Activated CD8-positive, alpha-beta T cell treated with anti-CD3 and anti-CD28 coated beads for 36 hours (primary cell): Measurements from ENCODE around the gene FAM174A. TPM values are rescaled to one million over a fixed set of nuclear protein-coding genes. Genes with fewer than 3 reads are reported as not detected.
"Not testable (repeated sequence)": the region's sequence is repeated elsewhere in the genome, so short reads cannot be mapped to it uniquely, and the experiment has no call there.

Experiments used
- ATAC-seq: fragments of 200-7000 bp; cut with Tn5 transposase; one replicate; pipeline ENCODE4 v1.10.0; 2021; ENCODE audit warnings: mild to moderate bottlenecking, moderate library complexity
- CTCF ChIA-PET: fragments of 350-600 bp; sonication (Branson Sonifier 250); formaldehyde crosslinking; loops from one replicate; lab custom pipeline; 2021; ENCODE audit warnings: antibody characterized with exemption; lab: Charles Lee
- POLR2A ChIA-PET: fragments of 350-600 bp; sonication (Branson Sonifier 250); formaldehyde crosslinking; loops from one replicate; lab custom pipeline; 2021; ENCODE audit warnings: antibody characterized with exemption; lab: Charles Lee
- DNase-seq: peaks from one replicate; pipeline ENCODE4 v3.0.0-alpha.2; 2020
- H3K27ac Mint-ChIP-seq: one replicate; pipeline ENCODE4 v1.8.0; 2021; ENCODE audit warnings: mild to moderate bottlenecking, mixed read lengths
- H3K27me3 Mint-ChIP-seq: one replicate; pipeline ENCODE4 v1.8.0; 2021; ENCODE audit warnings: mixed read lengths
- H3K36me3 Mint-ChIP-seq: one replicate; pipeline ENCODE4 v1.8.0; 2021; ENCODE audit warnings: low read depth, mixed read lengths
- H3K4me1 Mint-ChIP-seq: one replicate; pipeline ENCODE4 v1.8.0; 2021; ENCODE audit warnings: low read depth, mixed read lengths
- H3K4me3 Mint-ChIP-seq: one replicate; pipeline ENCODE4 v1.8.0; 2021; ENCODE audit warnings: mild to moderate bottlenecking, moderate library complexity, mixed read lengths
- H3K9me3 Mint-ChIP-seq: one replicate; pipeline ENCODE4 v1.8.0; 2021; ENCODE audit warnings: mixed read lengths
- CTCF ChIP-seq: fragments of 200-600 bp; IDR thresholded peaks from one replicate; pipeline ENCODE4 v1.8.0; 2022; ENCODE audit warnings: antibody characterized with exemption, mild to moderate bottlenecking
- intact Hi-C: fragments of 100-400 bp; cut with micrococcal nuclease; formaldehyde crosslinking; loops from one replicate; pipeline ENCODE4 v1.10.0; 2022
- total RNA-seq, 2 experiments: library from RNA; stranded (reverse); gene quantifications; one replicate each; pipeline ENCODE4 v1.2.3, GENCODE V29; 2021

The FAM174A gene
- total RNA-seq, 2 experiments from 2014 or later: 5.9 to 6.6 TPM

DNA sequence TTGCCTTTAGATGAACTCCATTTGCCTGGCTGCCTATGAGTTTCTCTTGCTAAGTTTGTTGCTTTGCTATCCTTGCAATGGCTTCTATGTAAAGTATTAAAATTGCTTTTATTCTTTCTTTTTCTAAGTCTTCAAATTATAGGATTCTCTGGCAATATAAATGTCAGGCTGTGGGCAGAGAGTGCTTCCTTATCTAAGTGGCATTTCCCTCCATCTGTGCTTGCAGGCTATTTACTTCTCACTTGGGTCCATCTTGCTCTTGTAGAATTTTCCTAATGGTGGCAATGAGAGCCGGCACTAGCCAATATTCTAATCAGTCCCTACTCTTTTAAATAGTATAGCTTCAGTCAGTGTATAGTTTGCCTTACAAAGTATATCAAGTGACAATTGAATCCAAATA, 63.3 kb downstream of the FAM174A start:
- Mint-ChIP-seq H3K4me3 (no peak overlapping the region), H3K27me3 (no peaks in the 10 kb centered on the region), H3K4me1 (no peaks in the 10 kb centered on the region), H3K36me3 (no peaks in the 10 kb centered on the region), H3K9me3 (no peaks in the 10 kb centered on the region), H3K27ac (no peak overlapping the region)
- POLR2A ChIA-PET: no interaction called here
- ATAC-seq (no peak), DNase-seq (no peak)
- CTCF ChIA-PET: no interaction called here
- intact Hi-C loops: no loop called here
- TF ChIP-seq CTCF: no peak

GRCh38 chr5:100600298-100600994, 65.3 kb downstream of the FAM174A start:
- H3K36me3 Mint-ChIP-seq: no peaks in the 10 kb centered on the region
- POLR2A ChIA-PET: interaction anchor here (0.6 to 1.1 kb wide), 2 partner anchors 67 to 196 kb away, joined by 3 read pairs; no protein-coding TSS in a partner anchor
- H3K9me3 Mint-ChIP-seq: no peaks in the 10 kb centered on the region
- no peak overlapping the region for H3K27ac Mint-ChIP-seq
- no peak for DNase-seq
- ATAC-seq: no peak
- CTCF ChIA-PET: no interaction called here
- H3K27me3 Mint-ChIP-seq: no peaks in the 10 kb centered on the region
- H3K4me3 Mint-ChIP-seq: no peak overlapping the region
- intact Hi-C loops: no loop called here
- TF ChIP-seq CTCF: no peak
- H3K4me1 Mint-ChIP-seq: no peaks in the 10 kb centered on the region

GRCh38 chr5:100603141-100603540, 68.0 kb downstream of the FAM174A start:
- Mint-ChIP-seq H3K4me3 (no peak overlapping the region), H3K27me3 (no peaks in the 10 kb centered on the region), H3K36me3 (no peaks in the 10 kb centered on the region), H3K9me3 (no peaks in the 10 kb centered on the region), H3K4me1 (no peaks in the 10 kb centered on the region), H3K27ac (no peak overlapping the region)
- POLR2A ChIA-PET: interaction anchor here (0.7 kb wide), 1 partner anchor 68 kb away, joined by 3 read pairs; the partner anchor contains the start of gene FAM174A
- intact Hi-C loops: no loop called here
- ATAC-seq (no peak), DNase-seq (no peak)
- TF ChIP-seq CTCF: no peak
- CTCF ChIA-PET: no interaction called here

GRCh38 chr5:100604021-100604420, 68.8 kb downstream of the FAM174A start:
- intact Hi-C loops, H3K4me3 Mint-ChIP-seq, CTCF ChIA-PET, H3K27me3 Mint-ChIP-seq, DNase-seq, H3K4me1 Mint-ChIP-seq, H3K9me3 Mint-ChIP-seq, POLR2A ChIA-PET, H3K36me3 Mint-ChIP-seq, ATAC-seq, H3K27ac Mint-ChIP-seq: not testable (repeated sequence)

DNA sequence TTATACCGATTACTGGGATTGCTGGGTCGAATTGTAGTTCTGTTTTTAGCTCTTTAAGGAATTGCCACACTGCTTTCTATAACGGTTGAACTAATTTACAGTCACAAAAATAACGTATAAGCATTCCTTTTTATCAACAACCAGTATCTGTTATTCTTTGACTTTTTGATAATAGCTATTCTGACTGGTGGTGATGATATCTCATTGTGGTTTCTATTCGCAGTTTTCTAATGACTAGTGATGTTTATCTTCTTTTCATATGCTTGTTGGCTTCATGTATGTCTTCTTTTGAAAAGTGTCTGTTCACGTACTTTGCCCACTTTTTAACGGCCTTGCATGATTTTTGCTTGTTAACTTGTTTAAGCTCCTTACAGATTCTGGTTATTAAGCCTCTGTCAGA, 74.4 kb downstream of the FAM174A start:
- peaks cover 9% of the 10 kb centered on the region for H3K27me3 Mint-ChIP-seq
- ATAC-seq: no peak
- H3K36me3 Mint-ChIP-seq: no peaks in the 10 kb centered on the region
- ChIA-PET CTCF (interaction anchor here (0.7 kb wide), 1 partner anchor 265 kb away, joined by 3 read pairs; no protein-coding TSS in a partner anchor), POLR2A (no interaction called here)
- DNase-seq: no peak
- intact Hi-C loops: no loop called here
- H3K4me1 Mint-ChIP-seq: no peaks in the 10 kb centered on the region
- no peak overlapping the region for H3K4me3 Mint-ChIP-seq
- H3K27ac Mint-ChIP-seq: no peak overlapping the region
- no peaks in the 10 kb centered on the region for H3K9me3 Mint-ChIP-seq
- TF ChIP-seq CTCF: no peak
